Right lobe of liver (tissue), 6 donors: ENCODE results near the gene TYSND1. TPM values are rescaled to one million over a fixed set of nuclear protein-coding genes. Genes with fewer than 3 reads are reported as not detected.

Experiments used
- ATAC-seq, 4 donors: fragments of 200-7000 bp; cut with Tn5 transposase; one replicate each; pipeline ENCODE4 v1.9.1; 2020; ENCODE audit warnings: mild to moderate bottlenecking in 4 of 4, moderate library complexity in 4 of 4
- DNase-seq, 3 donors: peaks; one replicate each; pipeline ENCODE4 v3.0.0-alpha.2; 2020
- H3K27ac ChIP-seq, 3 donors: fragments of 200-600 bp; one replicate each; pipeline ENCODE4 v1.8.0; 2022
- H3K27me3 ChIP-seq, 2 donors: fragments of 200-600 bp; one replicate each; pipeline ENCODE4 v1.8.0; 2022
- H3K36me3 ChIP-seq, 4 donors: fragments of 200-600 bp; sonication (generic) in 1 of 4; one replicate each; pipeline versions ENCODE4 v1.5.1 to v1.8.0; 2017 to 2022; ENCODE audit warnings: control low read depth in 1 of 4
- H3K4me1 ChIP-seq, 4 donors: fragments of 200-600 bp; sonication (generic) in 1 of 4; one replicate each; pipeline versions ENCODE4 v1.5.1 to v1.8.0; 2017 to 2022; ENCODE audit warnings: control low read depth in 1 of 4
- H3K4me3 ChIP-seq, 3 donors: fragments of 200-600 bp; one replicate each; pipeline ENCODE4 v1.8.0; 2022
- H3K9me3 ChIP-seq, 4 donors: fragments of 200-600 bp; sonication (generic) in 1 of 4; one replicate each; pipeline versions ENCODE4 v1.5.1 to v1.8.0; 2017 to 2022; ENCODE audit warnings: control low read depth in 1 of 4
- POLR2A ChIP-seq: fragments of 450-650 bp; IDR thresholded peaks from one replicate; pipeline ENCODE4 v1.6.1; 2017; ENCODE audit warnings: antibody characterized with exemption, mild to moderate bottlenecking
- WGBS: methylation state at CpG from one replicate; pipeline ENCODE4 v1.1.6; 2018; ENCODE audit warnings: low coverage, low lambda C conversion rate; ENCODE audit not compliant: insufficient coverage; ENCODE audit errors: missing lambda C conversion rate; 5-methylcytosine and 5-hydroxymethylcytosine counted together
- intact Hi-C, 2 donors: fragments of 100-400 bp; cut with DNase I; formaldehyde crosslinking; loops; one replicate each; pipeline versions ENCODE4 v1.11.2 to v1.14.1; 2022
- total RNA-seq, 6 experiments: library from RNA; depleted of rRNA in 2 of 6; stranded (reverse); fragments of >200 nt in 2 of 6; fragmentation: NEBNext Ultra II Directional in 3 of 6; extraction: Animal tissue kit (Norgen Biotek cat#: 25700) in 3 of 6; gene quantifications; one replicate each; pipeline versions ENCODE4 v1.1.0 to v1.2.4, GENCODE V29; 2016 to 2023
- TF ChIP-seq, protein P1 (sequence below), 4 donors: fragments of 200-600 bp in 3 of 4; fragments of 450-650 bp in 1 of 4; IDR thresholded peaks; one replicate each; pipeline versions ENCODE4 v1.5.1 to v1.8.0; 2016 to 2022; ENCODE audit warnings: antibody characterized with exemption in 4 of 4, mild to moderate bottlenecking in 2 of 4
- donor health status: DM: no; HTN: yes; CAD: no.
- donor health status: DM: no; HTN: no; CAD: no.
- donor health status: DM: no; HTN: no; CAD: no.
- donor health status: DM: no; HTN: yes; CAD: no.
- donor health status: DM: no; HTN: yes; CAD: no.

Gene TYSND1
- total RNA-seq, 6 experiments from 2014 or later, result 5.3 to 11.1 (median 8.2) TPM

DNA sequence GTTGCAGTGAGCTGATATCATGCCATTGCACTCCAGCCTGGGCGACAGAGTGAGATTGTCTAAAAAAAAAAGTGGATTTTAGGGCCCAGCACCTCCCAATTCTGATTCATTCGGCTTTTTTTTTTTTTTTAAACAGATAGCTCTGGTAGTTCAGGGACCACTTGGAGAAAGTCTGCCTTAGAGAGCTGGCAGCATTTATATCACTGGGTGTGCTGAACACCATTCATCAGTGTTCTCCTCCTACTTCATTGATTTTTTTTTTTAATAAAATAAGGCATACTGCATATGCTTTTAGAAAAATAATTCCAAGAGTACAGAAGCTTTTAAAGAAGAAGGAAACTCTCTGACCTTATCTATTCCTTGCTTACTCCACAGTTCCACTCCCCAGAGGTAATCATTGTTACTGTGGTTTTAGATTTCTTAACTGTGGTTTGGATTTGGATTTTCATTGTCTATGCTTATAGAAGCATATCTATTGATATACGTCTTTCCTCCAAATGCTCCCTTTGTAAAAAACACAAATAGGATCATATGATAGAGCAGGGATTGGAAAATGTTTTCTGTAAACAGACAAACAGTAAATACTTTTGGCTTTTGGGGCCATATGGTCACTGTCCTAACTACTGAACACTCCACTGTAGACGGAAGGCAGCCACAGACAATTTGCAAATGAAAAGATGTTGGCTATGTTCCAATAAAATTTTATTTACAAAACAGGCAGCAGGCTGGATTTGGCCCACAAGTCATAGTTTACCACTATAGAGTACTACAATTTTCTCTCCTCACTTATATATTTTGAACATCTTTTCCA is 44.9 kb upstream of the TYSND1 start:
- ATAC-seq, result peak in 2 of 4 donors; percentile 17 to 24
- H3K4me3 ChIP-seq, result no peak overlapping the region
- H3K36me3 ChIP-seq, result no peaks in the 10 kb centered on the region
- H3K9me3 ChIP-seq, result no peaks in the 10 kb centered on the region
- intact Hi-C loops, result no loop called here
- peak overlapping the region in 1 of 3 donors; percentile 33 for H3K27ac ChIP-seq
- WGBS, result 34% methylated on average over 2 of the region's 4 CpGs
- peaks cover 0 to 18% (median 5%) of the 10 kb centered on the region in 4 donors for H3K4me1 ChIP-seq
- DNase-seq, result no peak
- TF ChIP-seq, protein P1, sequence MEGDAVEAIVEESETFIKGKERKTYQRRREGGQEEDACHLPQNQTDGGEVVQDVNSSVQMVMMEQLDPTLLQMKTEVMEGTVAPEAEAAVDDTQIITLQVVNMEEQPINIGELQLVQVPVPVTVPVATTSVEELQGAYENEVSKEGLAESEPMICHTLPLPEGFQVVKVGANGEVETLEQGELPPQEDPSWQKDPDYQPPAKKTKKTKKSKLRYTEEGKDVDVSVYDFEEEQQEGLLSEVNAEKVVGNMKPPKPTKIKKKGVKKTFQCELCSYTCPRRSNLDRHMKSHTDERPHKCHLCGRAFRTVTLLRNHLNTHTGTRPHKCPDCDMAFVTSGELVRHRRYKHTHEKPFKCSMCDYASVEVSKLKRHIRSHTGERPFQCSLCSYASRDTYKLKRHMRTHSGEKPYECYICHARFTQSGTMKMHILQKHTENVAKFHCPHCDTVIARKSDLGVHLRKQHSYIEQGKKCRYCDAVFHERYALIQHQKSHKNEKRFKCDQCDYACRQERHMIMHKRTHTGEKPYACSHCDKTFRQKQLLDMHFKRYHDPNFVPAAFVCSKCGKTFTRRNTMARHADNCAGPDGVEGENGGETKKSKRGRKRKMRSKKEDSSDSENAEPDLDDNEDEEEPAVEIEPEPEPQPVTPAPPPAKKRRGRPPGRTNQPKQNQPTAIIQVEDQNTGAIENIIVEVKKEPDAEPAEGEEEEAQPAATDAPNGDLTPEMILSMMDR (IDR thresholded peaks at IDR 0.05), result no peak
- no peak for TF ChIP-seq POLR2A
- no peaks in the 10 kb centered on the region for H3K27me3 ChIP-seq

DNA sequence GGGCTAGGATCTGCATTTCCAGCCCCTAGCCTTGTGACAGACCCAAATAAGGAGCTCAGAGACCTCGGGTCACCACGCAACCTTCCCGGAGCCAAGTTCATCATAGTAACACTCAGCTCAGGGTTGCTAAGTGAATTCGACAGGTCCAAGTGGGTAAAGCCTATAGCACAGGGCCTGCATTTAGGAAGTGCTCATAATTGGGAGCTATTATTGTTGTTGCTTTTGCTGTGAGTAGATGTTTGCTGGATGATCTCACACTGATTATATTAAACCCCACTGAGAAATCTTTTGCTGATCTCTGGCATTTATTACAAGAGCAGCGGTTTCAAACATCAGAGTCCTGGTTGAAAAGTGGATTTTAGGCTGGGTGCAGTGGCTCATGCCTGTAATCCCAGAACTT is 44.1 kb upstream of the TYSND1 start:
- DNase-seq (no peak), ATAC-seq (no peak)
- Histone ChIP-seq H3K27me3 (no peaks in the 10 kb centered on the region), H3K9me3 (no peaks in the 10 kb centered on the region), H3K4me1 (peaks cover 0 to 18% (median 5%) of the 10 kb centered on the region in 4 donors), H3K36me3 (no peaks in the 10 kb centered on the region), H3K27ac (no peak overlapping the region), H3K4me3 (no peak overlapping the region)
- WGBS, result 95% methylated on average over 4 of the region's 5 CpGs
- TF ChIP-seq, protein P1 (IDR thresholded peaks at IDR 0.05), result no peak
- TF ChIP-seq POLR2A, result no peak
- intact Hi-C loops, result no loop called here

DNA sequence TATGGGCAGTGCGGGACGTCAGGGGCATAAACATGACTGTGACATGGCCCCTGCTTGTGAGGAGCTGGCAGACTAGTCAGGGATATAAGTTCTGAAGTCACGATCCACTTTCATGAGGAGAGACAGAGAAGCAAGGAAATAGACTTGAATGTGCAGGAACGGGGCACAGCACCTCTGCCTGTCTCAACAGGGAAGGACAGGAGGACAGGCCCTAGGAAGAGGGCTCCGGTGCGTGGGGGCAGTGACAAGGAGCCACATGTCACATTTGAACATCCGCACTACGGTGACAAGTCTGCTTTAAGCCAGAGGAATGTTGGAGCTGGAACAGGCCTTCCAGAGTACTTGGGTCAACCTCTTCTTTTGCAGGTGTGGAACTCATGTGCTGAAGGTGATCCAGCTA is 43.6 kb upstream of the TYSND1 start:
- intact Hi-C loops, result no loop called here
- Histone ChIP-seq H3K4me3 (no peak overlapping the region), H3K4me1 (peaks cover 0 to 18% (median 5%) of the 10 kb centered on the region in 4 donors), H3K9me3 (no peaks in the 10 kb centered on the region), H3K27me3 (no peaks in the 10 kb centered on the region), H3K36me3 (no peaks in the 10 kb centered on the region), H3K27ac (no peak overlapping the region)
- WGBS, result no CpG with 5 or more reads among the region's 8 CpGs
- TF ChIP-seq, protein P1 (IDR thresholded peaks at IDR 0.05), result no peak
- no peak for TF ChIP-seq POLR2A
- ATAC-seq (no peak), DNase-seq (no peak)

DNA sequence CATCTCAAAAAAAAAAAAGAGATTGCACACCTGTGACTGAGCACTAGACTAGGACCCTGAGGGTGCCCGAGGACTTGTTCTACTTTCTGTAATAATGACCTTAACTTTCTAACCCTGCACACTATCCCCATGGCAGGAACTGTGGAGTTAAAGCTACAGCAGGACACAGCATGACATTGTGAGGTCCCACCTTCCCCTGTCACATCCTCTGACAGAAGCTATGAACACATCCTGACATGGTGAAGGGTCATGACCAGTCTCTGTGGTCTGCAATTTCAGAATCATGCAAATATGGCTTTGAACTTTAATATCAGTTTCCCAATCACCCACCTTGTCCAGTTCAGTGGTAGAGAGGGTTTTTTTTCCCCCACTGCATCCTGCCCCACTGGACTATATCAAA is 42.3 kb upstream of the TYSND1 start:
- Histone ChIP-seq H3K27ac (no peak overlapping the region), H3K4me1 (peaks cover 0 to 18% (median 5%) of the 10 kb centered on the region in 4 donors), H3K36me3 (no peaks in the 10 kb centered on the region), H3K4me3 (no peak overlapping the region), H3K27me3 (no peaks in the 10 kb centered on the region), H3K9me3 (no peaks in the 10 kb centered on the region)
- DNase-seq, result no peak
- TF ChIP-seq, protein P1 (IDR thresholded peaks at IDR 0.05), result no peak
- TF ChIP-seq POLR2A, result no peak
- 80% methylated on average over 1 of the region's 1 CpG for WGBS
- no peak for ATAC-seq
- intact Hi-C loops, result no loop called here
